Amygdala (tissue), 56 donors: ENCODE measurements around the gene SH3PXD2B.

Source experiments
- DNase-seq, 56 donors: peaks; one replicate each; lab custom pipeline; 2025; lab: John Stamatoyannopoulos, UW

The SH3PXD2B gene

DNA sequence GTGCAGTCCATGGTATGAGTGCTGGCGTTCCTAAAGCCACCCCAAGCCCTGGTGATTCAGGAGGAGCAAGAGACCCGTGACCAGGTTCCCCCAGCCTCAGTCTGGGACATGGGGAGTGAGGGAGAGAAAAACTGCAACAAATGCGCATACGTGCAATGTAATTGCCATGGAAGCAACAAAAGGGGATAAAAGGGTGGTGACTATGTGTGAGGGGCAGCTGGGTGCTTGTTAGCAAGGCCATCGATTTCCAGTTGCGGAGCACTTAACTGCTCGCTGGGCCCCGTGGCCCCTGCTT lies 709 bp upstream of the SH3PXD2B start:
- DNase-seq: no peak

DNA sequence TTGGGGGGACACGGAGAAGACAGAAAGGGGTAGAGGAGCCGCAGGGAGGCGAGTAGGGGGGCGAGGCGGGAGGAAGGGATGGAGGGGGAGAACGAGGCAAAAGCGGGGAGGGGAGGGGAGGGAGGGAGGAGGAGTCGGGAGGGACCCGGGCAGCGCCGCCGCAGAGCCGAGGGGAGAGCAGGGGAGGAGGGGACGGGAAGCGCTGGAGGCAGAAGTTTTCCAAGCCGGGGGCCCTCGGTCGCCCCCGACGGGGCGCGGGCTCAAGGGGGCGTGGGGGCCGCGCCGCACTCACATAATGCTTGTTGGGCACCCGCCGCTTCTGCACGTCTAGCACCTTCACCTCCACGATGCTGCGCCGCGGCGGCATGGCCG lies 353 bp downstream of the SH3PXD2B start:
- DNase-seq: peak in 18 of 56 donors; percentile 30 to 68 (median 54)

DNA sequence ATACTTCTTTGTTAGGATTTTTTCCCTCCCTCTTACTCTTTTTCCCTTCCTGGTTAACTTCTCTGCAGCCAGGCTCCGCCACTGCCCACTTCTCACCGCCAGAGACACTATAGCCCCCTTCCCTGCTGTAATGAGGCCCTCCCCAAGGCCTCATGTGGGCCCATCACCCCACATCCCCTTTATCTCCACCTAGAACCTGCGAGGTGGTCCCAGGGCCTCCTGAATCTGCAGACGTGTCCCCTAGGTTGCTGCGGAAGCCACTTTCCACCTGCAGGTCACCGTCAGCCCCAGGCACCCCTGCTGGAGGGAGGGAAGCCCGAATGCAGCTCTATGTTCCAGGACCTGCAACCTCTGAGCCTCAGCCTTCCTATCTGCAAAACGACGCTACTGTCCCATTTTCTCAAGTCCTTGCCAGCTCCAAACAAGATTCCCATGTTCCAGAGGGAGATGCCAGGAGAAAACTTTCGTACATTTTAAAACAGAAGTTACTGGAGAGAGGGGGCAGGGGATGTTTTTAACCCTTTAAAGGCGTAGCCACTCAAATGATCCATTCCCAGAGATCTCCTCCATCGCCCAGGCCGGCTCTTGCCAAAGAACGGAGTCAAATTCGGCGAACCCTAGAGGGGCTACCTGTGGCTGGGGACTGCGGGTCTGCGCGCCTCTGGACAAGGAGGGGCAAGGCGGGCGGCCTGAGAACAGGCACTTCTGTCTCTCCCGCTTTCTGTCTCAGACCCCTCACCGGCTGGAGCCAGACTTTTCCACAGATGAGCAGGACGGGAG lies 929 bp downstream of the SH3PXD2B start:
- DNase-seq: peak in 15 of 56 donors; percentile 17 to 71 (median 42)

DNA sequence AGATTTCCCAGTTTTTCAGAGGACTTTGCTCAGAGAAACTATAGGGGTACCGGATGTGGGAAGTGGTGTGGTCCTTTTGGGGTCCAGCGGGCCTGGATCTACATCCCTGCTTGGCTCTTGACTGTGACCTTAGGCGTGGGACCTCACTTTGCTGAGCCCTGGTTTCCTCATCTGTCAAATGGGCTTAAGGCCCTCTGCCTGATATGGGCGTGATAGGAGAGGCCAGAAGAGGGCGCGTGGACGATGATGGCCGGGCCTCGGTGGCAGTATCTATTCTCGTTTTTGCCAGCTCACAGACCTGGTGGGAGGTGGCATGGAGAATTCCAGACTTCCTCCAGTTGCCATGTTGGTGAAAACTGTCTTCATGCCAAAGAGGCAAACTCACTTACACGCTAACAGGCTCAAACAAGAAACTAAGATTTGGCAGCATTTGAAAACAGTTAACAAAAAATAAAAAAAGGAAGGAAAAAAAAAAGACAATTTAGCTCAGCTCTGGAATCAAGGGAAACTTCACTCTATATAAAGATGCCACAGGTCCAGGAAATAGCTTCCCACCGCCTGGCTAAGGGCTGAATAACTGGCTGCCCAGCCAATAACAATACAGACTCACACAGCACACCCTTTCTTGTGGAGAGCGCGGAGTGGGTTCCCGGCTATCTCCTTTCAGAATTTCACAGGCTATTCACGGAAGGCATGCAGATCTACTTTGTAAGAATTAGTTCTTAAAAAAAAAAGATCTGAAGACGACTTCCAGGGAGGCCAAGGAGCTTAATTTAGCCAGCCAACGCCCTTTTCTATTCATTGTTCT lies 1.7 kb downstream of the SH3PXD2B start:
- DNase-seq: peak in 17 of 56 donors; percentile 26 to 71 (median 47)

DNA sequence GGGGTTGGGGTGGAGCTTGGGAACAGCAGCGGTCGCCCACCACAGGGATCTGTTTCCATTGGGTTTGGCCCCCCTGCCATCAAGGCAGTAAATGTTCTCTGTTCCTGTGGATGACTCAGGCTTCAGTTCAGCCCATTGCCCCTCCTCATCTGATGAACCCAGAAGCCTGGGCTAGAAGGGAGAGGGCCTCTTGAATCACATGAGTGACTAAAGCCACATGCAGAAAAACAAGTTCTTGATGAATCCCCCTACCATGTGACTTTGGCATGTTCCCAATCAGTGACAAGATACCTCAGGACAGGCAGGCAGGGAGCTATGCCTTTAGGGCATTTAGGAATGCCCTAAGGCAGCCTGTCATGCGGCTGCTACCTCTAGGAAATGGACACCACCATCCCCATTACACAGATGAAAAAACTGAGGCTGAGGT lies 2.5 kb downstream of the SH3PXD2B start:
- DNase-seq: peak in 8 of 56 donors; percentile 21 to 59 (median 36)

DNA sequence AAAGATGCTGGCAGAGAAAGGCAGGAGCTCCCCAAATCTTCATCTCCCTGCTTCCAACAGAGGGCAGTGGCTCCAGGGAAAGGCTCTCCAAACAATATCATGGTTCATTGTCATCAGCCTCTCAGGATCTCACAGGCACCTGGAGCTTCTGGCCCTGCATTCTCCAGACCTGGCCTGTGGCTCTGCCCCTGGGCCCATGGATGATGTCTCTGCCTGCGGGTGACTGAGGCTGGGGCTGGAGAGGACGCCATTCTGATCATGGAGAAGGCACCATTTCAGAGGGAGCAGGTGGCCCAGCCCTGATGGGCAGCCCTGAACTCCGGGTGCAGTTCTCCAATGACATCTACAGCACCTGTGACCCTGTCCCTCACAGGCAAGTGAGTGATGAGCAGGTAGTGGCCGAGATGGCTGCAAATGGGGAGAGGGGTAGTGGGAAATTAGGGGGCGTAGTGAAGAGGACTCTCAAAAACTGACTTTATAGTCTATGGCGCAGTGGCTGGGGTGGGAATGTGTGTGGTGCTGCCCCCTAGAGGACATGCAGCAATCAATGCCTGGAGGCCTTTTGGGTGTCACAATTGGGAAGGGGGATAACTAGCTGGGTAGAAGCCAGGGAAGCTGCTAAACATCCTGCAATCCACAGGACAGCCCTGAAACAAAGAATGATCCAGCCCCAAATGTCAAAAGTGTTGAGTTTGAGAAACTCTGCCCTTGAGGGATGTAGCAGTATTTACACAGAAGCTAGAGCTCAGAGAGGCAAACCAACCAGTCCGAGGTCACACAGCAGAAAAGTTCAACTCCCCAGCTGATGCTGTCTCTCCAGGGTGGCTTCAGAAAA lies 3.2 kb downstream of the SH3PXD2B start:
- DNase-seq: peak in 12 of 56 donors; percentile 29 to 77 (median 46)

DNA sequence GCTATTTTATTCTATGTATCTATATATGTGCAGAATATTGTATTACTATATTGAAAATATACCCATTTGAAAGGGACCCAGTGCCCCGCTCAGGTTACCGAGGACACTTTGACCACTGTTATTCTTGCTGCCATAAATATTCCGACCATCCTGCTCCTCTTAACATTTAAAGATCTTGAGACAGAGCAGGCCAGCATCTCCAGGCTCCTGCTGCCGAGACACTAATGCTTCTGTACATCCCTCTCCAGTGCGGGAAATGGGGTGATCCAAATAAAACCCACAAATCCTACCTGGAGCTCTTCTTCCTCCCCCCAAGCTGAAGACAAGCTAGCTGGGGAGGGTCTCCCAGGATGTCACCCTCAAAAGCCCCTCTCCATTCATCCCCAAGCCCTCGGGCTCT lies 3.9 kb downstream of the SH3PXD2B start:
- no peak for DNase-seq

DNA sequence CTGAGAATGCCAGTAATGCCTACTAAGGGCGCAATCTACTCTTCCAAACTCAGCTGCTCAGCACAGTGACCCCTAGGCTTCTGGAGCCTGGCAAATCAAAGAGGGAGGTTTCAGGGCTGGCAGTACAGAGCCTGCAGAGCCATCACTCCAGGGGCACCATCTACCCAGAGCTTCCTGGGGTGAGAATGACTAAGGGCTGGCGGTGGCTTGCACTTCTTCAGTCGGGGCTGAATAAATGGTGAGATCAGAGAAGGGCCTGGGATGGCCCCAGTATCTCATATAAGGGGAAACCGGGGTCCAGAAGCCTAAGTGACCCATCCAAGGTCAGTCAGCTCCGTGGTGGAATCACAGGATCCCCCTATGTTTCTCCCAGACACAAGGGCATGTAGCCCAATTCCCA lies 5.3 kb downstream of the SH3PXD2B start:
- no peak for DNase-seq

DNA sequence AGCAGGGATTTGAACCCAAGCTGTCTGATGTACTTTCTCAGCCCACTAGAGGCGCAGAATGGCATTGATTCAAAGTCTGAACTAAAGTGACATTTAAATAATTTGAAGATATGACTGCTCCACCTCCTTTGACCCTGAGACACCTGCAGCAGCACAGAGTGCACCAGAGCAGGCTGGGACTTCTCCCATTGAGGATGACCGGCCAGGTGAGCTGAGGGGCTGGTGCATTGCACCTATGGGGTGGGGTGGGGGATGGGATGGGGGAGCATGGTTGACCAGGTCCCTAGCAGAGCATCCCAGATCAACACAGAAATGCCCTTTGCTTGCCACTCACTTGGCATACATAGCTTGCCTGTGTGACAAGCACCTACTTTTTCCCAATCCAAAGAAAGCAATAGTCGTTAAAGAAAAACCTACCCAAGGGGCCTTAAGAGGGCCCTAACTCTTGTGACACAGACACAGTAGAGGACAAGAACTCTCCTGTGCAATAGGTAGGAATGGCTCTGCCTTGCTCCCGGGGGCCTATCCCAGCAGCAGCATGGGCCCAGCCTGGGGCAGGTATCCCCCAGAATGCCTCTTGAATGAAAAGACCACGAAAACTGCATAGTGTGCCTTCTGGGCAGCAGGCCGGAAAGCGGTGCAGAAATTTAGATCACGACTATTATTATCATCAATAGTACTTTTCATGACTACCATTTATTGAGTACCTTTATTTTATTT lies 6.5 kb downstream of the SH3PXD2B start:
- no peak for DNase-seq

DNA sequence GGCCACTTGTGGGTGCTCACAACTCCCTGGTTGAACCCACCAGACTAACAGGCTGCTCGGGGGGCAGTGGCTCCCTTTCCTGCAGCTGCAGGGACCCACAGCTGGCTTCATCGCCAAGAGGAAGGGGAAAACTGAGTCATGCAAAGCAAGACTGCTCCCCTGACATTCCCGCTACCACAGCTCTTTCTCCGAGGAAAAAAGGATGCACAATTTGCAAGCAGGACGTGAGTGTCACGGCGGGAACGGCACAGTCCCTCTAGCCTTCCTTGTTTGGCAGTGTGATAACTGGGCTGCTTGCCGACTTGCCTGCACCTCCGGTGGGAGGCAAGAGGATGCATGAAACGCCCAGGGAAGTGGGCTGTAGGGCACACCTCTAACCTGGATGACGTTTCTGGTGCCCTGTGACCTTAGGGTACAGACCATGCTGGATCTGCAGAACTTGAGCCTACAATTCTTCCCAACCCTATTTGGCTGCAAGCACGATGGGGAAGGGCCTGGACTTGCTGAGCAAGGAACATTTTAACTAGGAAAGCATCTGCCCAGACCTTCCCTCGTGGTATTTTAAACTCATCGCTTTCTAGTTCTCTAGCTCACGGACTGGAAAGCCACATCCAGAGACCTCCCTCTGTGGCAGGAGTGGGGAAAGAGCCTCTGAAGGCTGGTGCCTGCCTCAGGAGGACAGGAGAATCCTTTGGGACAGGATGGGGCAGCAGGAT lies 7.8 kb downstream of the SH3PXD2B start:
- peak in 3 of 56 donors; percentile 35 to 47 (median 39) for DNase-seq

DNA sequence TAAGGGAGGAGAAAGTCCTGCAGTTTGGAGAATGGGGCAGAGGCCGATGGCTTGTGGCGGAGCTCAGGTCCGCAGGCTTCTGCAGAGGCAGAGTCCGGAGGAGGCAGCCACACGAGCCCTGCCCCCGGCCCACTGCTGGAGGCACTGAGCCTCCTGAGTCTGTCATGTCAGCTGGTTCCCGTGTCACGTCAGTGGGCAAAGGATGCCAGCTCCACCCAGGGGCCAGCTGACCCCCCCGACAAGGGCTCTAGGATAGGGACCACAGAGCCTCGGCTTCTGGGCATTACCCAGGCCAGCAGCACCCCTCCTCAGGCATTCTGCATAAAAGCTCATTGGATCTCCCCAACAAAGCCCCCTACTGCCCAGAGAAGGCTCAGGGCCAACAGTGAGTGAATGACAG lies 8.5 kb downstream of the SH3PXD2B start:
- peak in 18 of 56 donors; percentile 29 to 69 (median 44) for DNase-seq

DNA sequence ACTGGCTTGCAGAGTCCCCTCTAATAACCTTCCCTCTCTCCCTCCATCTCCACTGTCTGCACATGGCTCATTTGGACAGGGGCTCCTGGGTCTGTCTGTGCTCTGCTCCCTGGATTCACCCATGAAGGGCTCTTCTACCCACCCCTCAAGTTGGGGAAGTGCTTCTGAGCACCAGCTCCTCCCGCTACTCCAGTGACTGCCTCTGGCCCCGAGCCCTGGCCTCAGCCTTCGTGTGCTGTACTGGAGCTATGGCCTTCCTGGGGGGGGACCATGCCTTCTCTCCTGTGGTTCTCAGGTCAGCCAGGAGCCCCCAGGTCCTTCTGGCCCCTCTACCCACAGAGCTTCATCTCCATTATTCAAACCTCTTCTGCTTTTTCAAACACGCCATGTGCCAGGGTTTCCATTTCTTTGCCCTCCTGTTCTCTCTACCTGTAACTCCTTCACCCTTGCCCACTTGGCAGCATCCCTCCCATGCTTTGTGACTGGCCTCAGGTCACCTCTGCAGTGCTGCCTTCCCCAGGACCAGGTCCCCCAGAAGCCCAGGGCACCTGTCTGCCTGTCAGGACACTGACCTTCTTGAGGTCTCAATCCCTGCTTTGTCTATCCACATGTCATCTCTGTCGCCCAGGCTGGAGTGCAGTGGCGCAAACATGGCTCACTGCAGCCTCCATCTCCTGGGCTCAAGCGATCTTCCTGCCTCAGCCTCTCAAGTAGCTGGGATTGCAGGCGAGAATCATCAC lies 9.5 kb downstream of the SH3PXD2B start:
- no peak for DNase-seq

DNA sequence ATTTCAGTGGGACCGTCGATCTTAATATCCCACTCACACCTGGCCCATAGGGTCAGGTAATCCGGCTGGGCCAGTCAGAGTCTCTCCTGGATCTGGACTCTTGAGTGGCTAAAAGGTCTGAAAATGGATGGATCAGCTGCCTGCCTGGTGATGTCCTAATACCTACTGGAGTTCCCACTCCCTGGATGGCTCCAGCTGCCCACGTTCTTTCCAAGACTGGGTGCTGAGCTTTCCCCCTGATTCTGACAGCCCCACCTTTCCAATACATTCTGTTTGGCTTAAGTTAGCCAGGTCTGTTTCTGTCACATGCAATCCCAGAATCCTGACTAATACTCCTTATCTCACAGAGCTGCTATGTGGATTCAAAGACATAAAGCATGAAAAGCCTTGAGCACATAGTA lies 10.2 kb downstream of the SH3PXD2B start:
- no peak for DNase-seq

DNA sequence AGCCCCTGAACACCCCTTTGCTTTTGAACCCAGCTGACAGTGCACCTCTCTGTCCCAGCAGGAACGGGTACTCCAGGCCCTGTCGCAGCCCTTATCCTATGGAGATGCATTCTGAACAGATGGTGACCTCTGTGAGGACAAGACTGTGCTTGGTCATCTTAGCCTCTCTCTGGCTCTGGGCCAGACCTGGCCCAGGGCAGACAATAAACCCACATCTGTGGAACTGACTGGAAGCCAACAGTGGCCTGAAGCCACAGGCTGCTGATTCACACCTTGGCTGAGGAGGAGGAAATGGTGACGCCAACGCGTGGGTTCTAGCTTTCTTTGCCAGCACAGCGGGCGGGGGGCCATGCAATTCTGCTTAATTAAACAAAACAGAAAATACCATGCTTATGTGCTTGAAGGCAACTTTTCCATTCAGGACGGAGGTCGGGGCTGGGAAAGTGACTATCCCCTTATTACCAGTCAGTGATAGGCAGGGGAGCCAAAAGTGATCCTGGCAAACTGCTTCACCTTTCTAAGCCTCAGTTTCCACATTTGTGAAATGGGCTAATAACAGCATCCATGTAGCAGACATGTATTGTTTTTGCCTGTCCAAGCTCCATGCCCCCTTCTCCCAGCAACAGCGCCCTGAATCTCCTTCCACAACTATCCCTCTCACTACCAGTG lies 10.8 kb downstream of the SH3PXD2B start:
- DNase-seq: peak in 37 of 56 donors; percentile 28 to 90 (median 59)

DNA sequence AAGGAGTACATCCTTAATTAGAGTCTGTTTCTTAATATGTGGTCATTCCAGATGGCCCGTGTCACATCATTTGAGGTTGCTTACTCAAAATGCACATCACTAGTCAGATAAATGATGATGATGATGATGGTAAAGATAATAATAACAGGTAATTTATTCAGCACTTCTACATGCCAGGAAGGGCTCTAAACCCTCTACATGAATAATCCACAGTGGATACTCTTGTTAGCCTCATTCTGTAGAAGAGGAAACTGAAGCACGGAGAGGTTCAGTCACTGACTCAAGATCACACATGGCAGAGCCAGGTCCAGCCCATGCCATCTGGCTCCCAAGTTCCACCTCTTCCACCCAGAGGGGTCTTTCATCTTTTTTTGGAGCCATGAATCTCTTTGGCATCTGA lies 11.7 kb downstream of the SH3PXD2B start:
- no peak for DNase-seq

DNA sequence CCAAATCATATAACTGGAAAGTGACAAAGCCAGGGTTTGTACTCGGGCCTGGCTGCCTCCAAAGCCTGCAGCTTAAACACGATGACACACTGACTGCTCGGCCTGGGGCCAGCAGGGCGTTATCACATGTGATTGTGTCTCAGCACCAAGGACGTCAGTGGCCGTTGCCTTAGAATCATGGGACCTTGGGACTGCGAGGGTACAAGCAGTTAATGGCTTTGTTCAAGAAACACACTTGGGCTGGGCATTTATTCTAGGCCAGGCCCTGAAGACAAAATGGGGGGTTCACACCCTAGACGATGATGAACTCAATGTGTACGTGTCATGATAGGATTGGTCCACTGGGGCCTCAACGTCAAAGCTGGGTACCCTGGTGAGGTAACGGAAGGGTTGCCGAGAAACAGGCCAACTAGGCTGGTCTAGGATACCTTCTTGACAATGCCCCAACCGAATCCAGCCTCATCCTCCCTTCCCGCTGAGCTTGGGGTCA lies 13.0 kb downstream of the SH3PXD2B start:
- peak in 20 of 56 donors; percentile 21 to 75 (median 47) for DNase-seq

DNA sequence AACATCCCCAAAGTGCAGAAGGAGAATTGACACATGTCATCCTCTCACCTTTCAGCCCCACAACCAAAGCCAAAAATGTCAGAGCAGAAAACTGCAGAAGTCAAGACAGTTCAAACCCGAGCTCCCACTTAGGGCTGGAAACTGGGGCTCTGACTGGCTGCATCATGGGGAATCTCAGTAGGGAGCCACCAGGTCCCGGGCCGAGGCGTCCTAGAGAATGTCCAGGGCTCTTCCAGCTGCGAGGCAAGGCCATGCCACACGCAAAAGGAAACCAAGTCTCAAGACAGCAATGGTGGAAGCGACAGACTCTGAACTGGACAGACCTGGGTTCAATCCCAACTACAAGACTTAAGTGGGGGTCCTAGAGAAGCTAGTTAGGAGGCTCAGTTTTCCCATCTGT lies 13.8 kb downstream of the SH3PXD2B start:
- no peak for DNase-seq
